ENCODE results near the gene DENND1C. TPM values are rescaled to one million over a fixed set of nuclear protein-coding genes. Genes with fewer than 3 reads are reported as not detected.
A peak's percentile ranks its signal among the peaks of the same experiment; 100 is the strongest.

The DENND1C gene
- total and polyA plus RNA-seq, 9 of the 15 experiments (the other 6 are each of a cell fraction or from before 2014, with no cell fraction given), result 0.03 to 1.2 (median 0.32) TPM; not detected in 1

DNA sequence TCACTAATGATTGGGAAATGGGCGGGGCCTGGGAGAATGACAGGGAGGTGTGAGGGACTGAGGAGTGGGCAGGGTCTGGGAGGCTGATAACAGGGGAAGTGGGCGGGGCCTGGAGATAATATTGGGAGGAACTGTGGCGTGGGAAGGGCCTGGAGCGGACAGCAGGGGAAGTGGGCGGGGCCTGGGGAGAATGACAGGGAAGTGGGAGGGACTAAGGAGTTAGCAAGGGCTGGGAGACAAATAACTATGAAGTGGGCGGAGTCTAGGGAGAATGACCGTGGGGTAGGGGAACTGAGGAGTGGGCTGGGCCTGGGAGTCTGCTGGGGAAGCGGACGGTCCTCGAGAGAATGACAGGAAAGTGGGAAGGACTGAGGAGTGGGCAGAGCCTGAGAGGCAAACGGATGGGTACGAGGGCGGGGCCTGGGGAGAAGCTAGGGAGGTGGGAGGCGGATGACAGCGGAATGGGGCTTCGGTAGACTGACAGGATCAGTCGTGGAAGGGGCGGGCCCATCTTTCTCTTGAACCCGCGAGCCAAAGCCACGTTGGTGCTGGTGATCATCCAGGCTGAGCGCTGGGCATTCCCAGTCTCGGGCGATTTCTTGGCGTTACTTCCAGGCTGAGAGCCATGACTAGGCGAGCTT lies 34.6 kb upstream of the DENND1C start (continued):
- TF ChIP-seq, protein P1, sequence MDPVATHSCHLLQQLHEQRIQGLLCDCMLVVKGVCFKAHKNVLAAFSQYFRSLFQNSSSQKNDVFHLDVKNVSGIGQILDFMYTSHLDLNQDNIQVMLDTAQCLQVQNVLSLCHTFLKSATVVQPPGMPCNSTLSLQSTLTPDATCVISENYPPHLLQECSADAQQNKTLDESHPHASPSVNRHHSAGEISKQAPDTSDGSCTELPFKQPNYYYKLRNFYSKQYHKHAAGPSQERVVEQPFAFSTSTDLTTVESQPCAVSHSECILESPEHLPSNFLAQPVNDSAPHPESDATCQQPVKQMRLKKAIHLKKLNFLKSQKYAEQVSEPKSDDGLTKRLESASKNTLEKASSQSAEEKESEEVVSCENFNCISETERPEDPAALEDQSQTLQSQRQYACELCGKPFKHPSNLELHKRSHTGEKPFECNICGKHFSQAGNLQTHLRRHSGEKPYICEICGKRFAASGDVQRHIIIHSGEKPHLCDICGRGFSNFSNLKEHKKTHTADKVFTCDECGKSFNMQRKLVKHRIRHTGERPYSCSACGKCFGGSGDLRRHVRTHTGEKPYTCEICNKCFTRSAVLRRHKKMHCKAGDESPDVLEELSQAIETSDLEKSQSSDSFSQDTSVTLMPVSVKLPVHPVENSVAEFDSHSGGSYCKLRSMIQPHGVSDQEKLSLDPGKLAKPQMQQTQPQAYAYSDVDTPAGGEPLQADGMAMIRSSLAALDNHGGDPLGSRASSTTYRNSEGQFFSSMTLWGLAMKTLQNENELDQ (CRISPR knock-in tag; IDR thresholded peaks at IDR 0.05; ENCODE audit: borderline replicate concordance), result no peak
- TF ChIP-seq CCNT2 (IDR thresholded peaks at IDR 0.05; ENCODE audit: borderline replicate concordance, extremely low read depth, insufficient read length, low read depth, low read length), result peak; percentile 28
- TF ChIP-seq ZSCAN29 (IDR thresholded peaks at IDR 0.05), result no peak
- TF ChIP-seq SRF (CRISPR knock-in tag; IDR thresholded peaks at IDR 0.05), result peak in 1 of 2 experiments; percentile 48; a peak in 1 of 4 replicates
- peak; percentile 48 for TF ChIP-seq SAP30 (IDR thresholded peaks at IDR 0.05; ENCODE audit: borderline replicate concordance, insufficient read depth, low read depth, low read length, poor library complexity, severe bottlenecking)
- peak; percentile 54; the same call in 1 of the 2 replicates for TF ChIP-seq SUPT5H (IDR thresholded peaks at IDR 0.05)
- peak; percentile 40; the same call in 1 of the 2 replicates for TF ChIP-seq ATF7 (IDR thresholded peaks at IDR 0.05)
- no peak for TF ChIP-seq HNRNPUL1 (IDR thresholded peaks at IDR 0.05; ENCODE audit: low read length)
- TF ChIP-seq, protein P2, sequence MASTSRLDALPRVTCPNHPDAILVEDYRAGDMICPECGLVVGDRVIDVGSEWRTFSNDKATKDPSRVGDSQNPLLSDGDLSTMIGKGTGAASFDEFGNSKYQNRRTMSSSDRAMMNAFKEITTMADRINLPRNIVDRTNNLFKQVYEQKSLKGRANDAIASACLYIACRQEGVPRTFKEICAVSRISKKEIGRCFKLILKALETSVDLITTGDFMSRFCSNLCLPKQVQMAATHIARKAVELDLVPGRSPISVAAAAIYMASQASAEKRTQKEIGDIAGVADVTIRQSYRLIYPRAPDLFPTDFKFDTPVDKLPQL (IDR thresholded peaks at IDR 0.05; ENCODE audit: extremely low read depth, insufficient read length), result no peak
- TF ChIP-seq HNRNPLL (IDR thresholded peaks at IDR 0.05; ENCODE audit: low read depth, low read length, poor library complexity, severe bottlenecking), result no peak
- TF ChIP-seq KLF6 (CRISPR knock-in tag; IDR thresholded peaks at IDR 0.05; ENCODE audit: borderline replicate concordance), result no peak
- TF ChIP-seq, protein P3, sequence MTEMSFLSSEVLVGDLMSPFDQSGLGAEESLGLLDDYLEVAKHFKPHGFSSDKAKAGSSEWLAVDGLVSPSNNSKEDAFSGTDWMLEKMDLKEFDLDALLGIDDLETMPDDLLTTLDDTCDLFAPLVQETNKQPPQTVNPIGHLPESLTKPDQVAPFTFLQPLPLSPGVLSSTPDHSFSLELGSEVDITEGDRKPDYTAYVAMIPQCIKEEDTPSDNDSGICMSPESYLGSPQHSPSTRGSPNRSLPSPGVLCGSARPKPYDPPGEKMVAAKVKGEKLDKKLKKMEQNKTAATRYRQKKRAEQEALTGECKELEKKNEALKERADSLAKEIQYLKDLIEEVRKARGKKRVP (CRISPR knock-in tag; IDR thresholded peaks at IDR 0.05), result no peak
- TF ChIP-seq NCOA2 (IDR thresholded peaks at IDR 0.05; ENCODE audit: partially characterized antibody in 2 of 2), result no peak
- no peak for TF ChIP-seq ATF1 (CRISPR knock-in tag; IDR thresholded peaks at IDR 0.05)
- 0 out of 2 replicates have a peak, but pooled peaks have one; percentile 15 for TF ChIP-seq ATF1 (tag; IDR thresholded peaks at IDR 0.05)
- TF ChIP-seq PHB2 (IDR thresholded peaks at IDR 0.05; ENCODE audit: low read depth), result no peak
- TF ChIP-seq SMARCE1 (IDR thresholded peaks at IDR 0.05), result 0 out of 2 replicates have a peak, but pooled peaks have one; percentile 33
- peak; percentile 97 for TF ChIP-seq SPI1 (IDR thresholded peaks at IDR 0.05; ENCODE audit: borderline replicate concordance, low read depth, low read length)
- TF ChIP-seq ZNF699 (CRISPR knock-in tag; IDR thresholded peaks at IDR 0.05; ENCODE audit: insufficient replicate concordance), result no peak
- TF ChIP-seq HCFC1 (IDR thresholded peaks at IDR 0.05; ENCODE audit: low read depth, low read length), result no peak
- TF ChIP-seq ZNF436 (CRISPR knock-in tag; IDR thresholded peaks at IDR 0.05), result no peak
- TF ChIP-seq, protein P4, sequence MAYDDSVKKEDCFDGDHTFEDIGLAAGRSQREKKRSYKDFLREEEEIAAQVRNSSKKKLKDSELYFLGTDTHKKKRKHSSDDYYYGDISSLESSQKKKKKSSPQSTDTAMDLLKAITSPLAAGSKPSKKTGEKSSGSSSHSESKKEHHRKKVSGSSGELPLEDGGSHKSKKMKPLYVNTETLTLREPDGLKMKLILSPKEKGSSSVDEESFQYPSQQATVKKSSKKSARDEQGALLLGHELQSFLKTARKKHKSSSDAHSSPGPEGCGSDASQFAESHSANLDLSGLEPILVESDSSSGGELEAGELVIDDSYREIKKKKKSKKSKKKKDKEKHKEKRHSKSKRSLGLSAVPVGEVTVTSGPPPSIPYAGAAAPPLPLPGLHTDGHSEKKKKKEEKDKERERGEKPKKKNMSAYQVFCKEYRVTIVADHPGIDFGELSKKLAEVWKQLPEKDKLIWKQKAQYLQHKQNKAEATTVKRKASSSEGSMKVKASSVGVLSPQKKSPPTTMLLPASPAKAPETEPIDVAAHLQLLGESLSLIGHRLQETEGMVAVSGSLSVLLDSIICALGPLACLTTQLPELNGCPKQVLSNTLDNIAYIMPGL (CRISPR knock-in tag; IDR thresholded peaks at IDR 0.05), result peak; percentile 49; the same call in 1 of the 2 replicates
- no peak for TF ChIP-seq PHF21A (IDR thresholded peaks at IDR 0.05; ENCODE audit: borderline replicate concordance, low read depth)
- no peak for TF ChIP-seq TAF15 (IDR thresholded peaks at IDR 0.05; ENCODE audit: low read depth, low read length)

All from K562 (cell line).